ENCODE measurements around the gene TDRD10. TPM values are rescaled to one million over a fixed set of nuclear protein-coding genes. Genes with fewer than 3 reads are reported as not detected.

The TDRD10 gene
- total RNA-seq, 1 donor from 2014 or later: 0.31 TPM

DNA sequence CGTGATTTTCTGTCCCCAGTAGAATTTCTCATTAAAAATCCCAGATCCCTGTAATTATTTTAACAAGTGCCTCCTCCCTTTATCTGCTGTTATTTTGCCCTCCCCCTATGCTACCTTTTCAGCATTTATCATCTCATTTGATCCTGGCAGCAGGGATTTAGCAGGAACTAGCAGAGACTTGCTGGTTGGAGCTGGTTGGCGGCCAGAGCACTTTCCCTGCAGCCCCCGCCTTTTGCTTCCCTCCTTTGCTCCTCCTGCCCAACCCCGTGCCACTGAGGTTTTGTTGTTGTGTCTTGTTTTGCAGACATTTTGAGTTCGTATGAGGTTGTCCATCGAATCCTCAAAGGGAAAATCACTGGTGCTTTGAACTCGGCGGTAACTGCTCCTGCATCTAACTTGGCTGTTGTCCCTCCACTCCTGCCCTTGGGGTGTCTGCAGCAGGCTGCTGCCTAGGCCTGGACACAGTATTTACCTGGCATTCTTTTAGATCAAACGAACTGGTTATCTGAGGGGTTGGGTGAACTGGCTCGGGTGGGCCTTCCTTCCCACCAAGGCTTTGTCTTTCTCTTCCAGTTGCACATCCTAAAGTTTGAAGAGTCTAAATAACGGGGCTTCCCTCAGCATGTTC, 45.2 kb downstream of the TDRD10 start:
- Mint-ChIP-seq H3K4me3 (no peak overlapping the region), H3K27ac (peak overlapping the region; percentile 71), H3K4me1 (peaks cover 26% of the 10 kb centered on the region), H3K9me3 (no peaks in the 10 kb centered on the region), H3K36me3 (peaks cover 20% of the 10 kb centered on the region), H3K27me3 (ENCODE audit: low read depth) (peaks cover 16% of the 10 kb centered on the region)
- no peak for DNase-seq (ENCODE audit: low spot score in 2 of 2, unreplicated experiment in 2 of 2)
- TF ChIP-seq, protein P1, sequence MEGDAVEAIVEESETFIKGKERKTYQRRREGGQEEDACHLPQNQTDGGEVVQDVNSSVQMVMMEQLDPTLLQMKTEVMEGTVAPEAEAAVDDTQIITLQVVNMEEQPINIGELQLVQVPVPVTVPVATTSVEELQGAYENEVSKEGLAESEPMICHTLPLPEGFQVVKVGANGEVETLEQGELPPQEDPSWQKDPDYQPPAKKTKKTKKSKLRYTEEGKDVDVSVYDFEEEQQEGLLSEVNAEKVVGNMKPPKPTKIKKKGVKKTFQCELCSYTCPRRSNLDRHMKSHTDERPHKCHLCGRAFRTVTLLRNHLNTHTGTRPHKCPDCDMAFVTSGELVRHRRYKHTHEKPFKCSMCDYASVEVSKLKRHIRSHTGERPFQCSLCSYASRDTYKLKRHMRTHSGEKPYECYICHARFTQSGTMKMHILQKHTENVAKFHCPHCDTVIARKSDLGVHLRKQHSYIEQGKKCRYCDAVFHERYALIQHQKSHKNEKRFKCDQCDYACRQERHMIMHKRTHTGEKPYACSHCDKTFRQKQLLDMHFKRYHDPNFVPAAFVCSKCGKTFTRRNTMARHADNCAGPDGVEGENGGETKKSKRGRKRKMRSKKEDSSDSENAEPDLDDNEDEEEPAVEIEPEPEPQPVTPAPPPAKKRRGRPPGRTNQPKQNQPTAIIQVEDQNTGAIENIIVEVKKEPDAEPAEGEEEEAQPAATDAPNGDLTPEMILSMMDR (IDR thresholded peaks at IDR 0.05; ENCODE audit: unreplicated experiment): no peak

DNA sequence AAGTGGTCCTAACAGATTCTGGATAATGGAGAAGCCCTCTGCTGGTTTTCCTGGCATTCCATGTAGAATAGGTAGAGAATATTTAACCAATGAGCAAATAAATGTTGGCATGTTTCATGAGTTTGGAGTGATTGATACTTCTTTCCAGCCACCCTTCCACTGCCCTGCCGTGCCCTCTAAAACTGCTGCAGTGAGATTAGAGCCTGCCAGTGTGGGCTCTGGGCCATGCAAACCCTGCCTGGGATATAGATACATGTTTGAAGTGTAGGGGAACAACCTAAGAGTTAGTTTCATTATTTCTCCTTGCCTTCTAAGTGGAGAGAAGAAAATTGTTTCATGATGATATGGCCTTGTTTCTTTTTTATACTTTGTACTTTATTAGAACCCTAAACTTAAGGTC, 46.0 kb downstream of the TDRD10 start:
- peaks cover 13% of the 10 kb centered on the region for H3K27me3 Mint-ChIP-seq (ENCODE audit: low read depth)
- TF ChIP-seq, protein P1 (IDR thresholded peaks at IDR 0.05; ENCODE audit: unreplicated experiment): no peak
- peaks cover 26% of the 10 kb centered on the region for H3K4me1 Mint-ChIP-seq
- DNase-seq (ENCODE audit: low spot score in 2 of 2, unreplicated experiment in 2 of 2): no peak
- no peak overlapping the region for H3K4me3 Mint-ChIP-seq
- H3K9me3 Mint-ChIP-seq: no peaks in the 10 kb centered on the region
- H3K27ac Mint-ChIP-seq: peak overlapping the region; percentile 71
- peaks cover 23% of the 10 kb centered on the region for H3K36me3 Mint-ChIP-seq

DNA sequence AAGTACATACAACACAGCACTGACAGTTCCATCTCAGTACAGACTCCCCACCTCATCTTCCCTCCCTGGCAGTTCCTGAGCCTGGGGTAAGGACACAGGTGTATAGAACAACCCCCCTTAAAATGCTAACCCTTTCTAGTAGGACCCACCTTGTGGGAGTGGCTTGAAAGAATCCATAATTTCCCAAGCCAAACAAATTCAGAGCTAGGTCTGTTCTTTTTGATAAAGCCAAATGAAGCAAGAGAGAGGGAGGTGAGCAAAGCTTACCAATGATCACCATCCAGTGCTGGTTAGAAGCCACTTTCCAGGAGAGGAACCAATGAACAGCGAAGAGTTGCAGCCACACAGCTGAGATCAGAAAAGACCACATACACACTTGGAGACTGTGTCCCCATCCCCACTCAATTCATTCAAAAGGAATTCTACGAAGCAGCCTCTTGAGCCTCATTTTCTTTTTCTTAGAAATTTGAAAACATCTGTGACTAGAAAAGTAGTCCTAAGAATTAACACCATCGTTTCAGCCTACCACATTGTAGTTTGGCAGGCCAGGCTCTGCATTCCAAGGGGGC, 47.3 kb downstream of the TDRD10 start:
- DNase-seq (ENCODE audit: low spot score in 2 of 2, unreplicated experiment in 2 of 2): no peak
- Mint-ChIP-seq H3K4me1 (peaks cover 26% of the 10 kb centered on the region), H3K9me3 (no peaks in the 10 kb centered on the region), H3K27ac (no peak overlapping the region), H3K36me3 (peaks cover 32% of the 10 kb centered on the region), H3K4me3 (no peak overlapping the region), H3K27me3 (ENCODE audit: low read depth) (peaks cover 4% of the 10 kb centered on the region)
- TF ChIP-seq, protein P1 (IDR thresholded peaks at IDR 0.05; ENCODE audit: unreplicated experiment): no peak

DNA sequence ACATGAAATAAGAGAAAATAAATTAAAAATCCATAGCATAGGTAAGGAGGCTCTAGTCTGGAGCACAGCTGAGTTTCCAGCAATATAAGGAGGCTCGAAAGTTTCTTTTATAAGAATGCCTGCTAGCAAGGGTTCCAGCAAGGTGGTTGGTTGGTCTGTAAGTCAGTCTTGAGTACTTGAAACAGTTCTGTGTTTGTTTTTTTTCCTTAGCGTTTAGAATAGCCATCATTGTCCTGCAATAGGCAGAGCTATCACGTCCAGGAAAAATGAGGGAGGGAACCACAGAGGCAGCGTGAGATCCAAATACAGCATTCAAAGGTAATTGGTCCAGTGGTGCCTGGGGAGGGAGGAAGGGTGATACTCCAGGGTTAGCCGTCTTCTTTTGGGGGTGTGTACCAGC, 48.1 kb downstream of the TDRD10 start:
- DNase-seq (ENCODE audit: low spot score in 2 of 2, unreplicated experiment in 2 of 2): no peak
- TF ChIP-seq, protein P1 (IDR thresholded peaks at IDR 0.05; ENCODE audit: unreplicated experiment): no peak
- Mint-ChIP-seq H3K27me3 (ENCODE audit: low read depth) (no peaks in the 10 kb centered on the region), H3K27ac (peak overlapping the region; percentile 14), H3K4me3 (no peak overlapping the region), H3K9me3 (no peaks in the 10 kb centered on the region), H3K36me3 (peaks cover 36% of the 10 kb centered on the region), H3K4me1 (peaks cover 26% of the 10 kb centered on the region)

DNA sequence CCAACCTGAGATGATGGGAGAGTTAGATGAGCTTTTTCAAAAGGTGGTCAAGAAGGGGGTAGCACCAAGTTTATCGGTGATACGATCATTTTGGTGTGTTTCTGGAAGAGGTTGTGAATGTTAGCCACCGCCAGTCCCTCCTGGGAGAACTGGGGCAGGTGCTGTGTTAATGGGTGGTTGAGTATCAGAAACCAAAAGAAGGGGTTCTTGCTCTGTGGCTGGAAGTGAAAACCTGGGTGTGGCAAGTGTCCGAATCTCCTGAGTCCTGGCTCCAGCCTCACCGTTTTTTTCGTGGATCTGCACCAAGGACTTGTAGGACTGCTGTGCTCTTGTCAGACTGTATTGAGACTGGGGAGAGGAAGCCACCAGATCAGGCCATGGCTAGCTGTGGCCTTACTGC, 48.6 kb downstream of the TDRD10 start:
- peaks cover 38% of the 10 kb centered on the region for H3K36me3 Mint-ChIP-seq
- DNase-seq (ENCODE audit: low spot score in 2 of 2, unreplicated experiment in 2 of 2): no peak
- H3K27me3 Mint-ChIP-seq (ENCODE audit: low read depth): no peaks in the 10 kb centered on the region
- no peak overlapping the region for H3K4me3 Mint-ChIP-seq
- H3K4me1 Mint-ChIP-seq: peaks cover 29% of the 10 kb centered on the region
- no peak overlapping the region for H3K27ac Mint-ChIP-seq
- H3K9me3 Mint-ChIP-seq: no peaks in the 10 kb centered on the region
- TF ChIP-seq, protein P1 (IDR thresholded peaks at IDR 0.05; ENCODE audit: unreplicated experiment): no peak
